CD4-positive, CD25-positive, alpha-beta regulatory T cell (primary cell): ENCODE data around the gene VPS13D. TPM values are rescaled to one million over a fixed set of nuclear protein-coding genes. Genes with fewer than 3 reads are reported as not detected.
A peak's percentile ranks its signal among the peaks of the same experiment; 100 is the strongest.
"Not testable (repeated sequence)": the region's sequence is repeated elsewhere in the genome, so short reads cannot be mapped to it uniquely, and the experiment has no call there.

Experiments
- ATAC-seq, 2 donors: fragments of 150-1000 bp; cut with Tn5 transposase; one replicate each; pipeline ENCODE4 v1.10.0; 2021; ENCODE audit warnings: low read depth in 2 of 2, moderate number of reproducible peaks in 2 of 2, moderate library complexity in 1 of 2
- DNase-seq, 3 donors: peaks; one replicate each; pipeline versions ENCODE4 v3.0.0 to v3.0.0-alpha.2; 2012 to 2022; ENCODE audit warnings: mixed read lengths in 1 of 3
- H3K27ac ChIP-seq: one replicate; pipeline ENCODE4 v1.7.0; 2013; ENCODE audit warnings: mild to moderate bottlenecking, low read length; ENCODE audit not compliant: insufficient read depth, poor library complexity, severe bottlenecking
- H3K27me3 ChIP-seq: one replicate; pipeline ENCODE4 v1.7.0; 2013; ENCODE audit warnings: low read length; ENCODE audit not compliant: control insufficient read depth, insufficient read depth
- H3K36me3 ChIP-seq: one replicate; pipeline ENCODE4 v1.7.0; 2013; ENCODE audit warnings: mild to moderate bottlenecking, low read length, moderate library complexity; ENCODE audit not compliant: control insufficient read depth, insufficient read depth
- H3K4me1 ChIP-seq: 2 replicates; pipeline ENCODE4 v1.7.0; 2013; ENCODE audit warnings: mild to moderate bottlenecking, low read length; ENCODE audit not compliant: insufficient read depth, control insufficient read depth, poor library complexity, severe bottlenecking
- H3K4me3 ChIP-seq: one replicate; pipeline ENCODE4 v1.7.0; 2013; ENCODE audit warnings: low read depth, mild to moderate bottlenecking, low read length, moderate library complexity
- H3K9me3 ChIP-seq, 2 experiments: 1 replicate in 1 of 2; 2 replicates in 1 of 2; pipeline ENCODE4 v1.7.0; 2013; ENCODE audit warnings: low read length in 2 of 2, mild to moderate bottlenecking in 1 of 2, moderate library complexity in 1 of 2; ENCODE audit not compliant: control insufficient read depth in 2 of 2
- H3K27ac Mint-ChIP-seq, 3 donors: one replicate each; pipeline ENCODE4 v1.8.0; 2020 to 2022; ENCODE audit warnings: mild to moderate bottlenecking in 3 of 3, mixed read lengths in 3 of 3, moderate library complexity in 2 of 3
- H3K27me3 Mint-ChIP-seq: one replicate; pipeline ENCODE4 v1.8.0; 2022; ENCODE audit warnings: mild to moderate bottlenecking, mixed read lengths
- H3K36me3 Mint-ChIP-seq: one replicate; pipeline ENCODE4 v1.8.0; 2020; ENCODE audit warnings: mixed read lengths
- H3K4me1 Mint-ChIP-seq, 4 donors: one replicate each; pipeline ENCODE4 v1.8.0; 2020 to 2022; ENCODE audit warnings: mixed read lengths in 4 of 4, mild to moderate bottlenecking in 1 of 4
- H3K4me3 Mint-ChIP-seq, 4 donors: one replicate each; pipeline ENCODE4 v1.8.0; 2020 to 2022; ENCODE audit warnings: mild to moderate bottlenecking in 4 of 4, mixed read lengths in 4 of 4, moderate library complexity in 3 of 4
- H3K9me3 Mint-ChIP-seq, 7 donors: one replicate each; pipeline ENCODE4 v1.8.0; 2020 to 2022; ENCODE audit warnings: mixed read lengths in 7 of 7, mild to moderate bottlenecking in 3 of 7, moderate library complexity in 2 of 7
- polyA plus RNA-seq, 4 donors: library from polyadenylated mRNA; unstranded; fragments of 300-500 nt; fragmentation: Illumina TruSeq; gene quantifications; one replicate each; pipeline ENCODE4 v1.2.3, GENCODE V29; 2021
- total RNA-seq: library from RNA; stranded (reverse); gene quantifications from one replicate; pipeline ENCODE4 v1.2.3, GENCODE V29; 2022

The VPS13D gene
- total and polyA plus RNA-seq, 5 donors from 2014 or later = 8.1 to 96.0 (median 10.3) TPM

GRCh38 chr1:12452262-12452661, 222.4 kb downstream of the VPS13D start:
- no peak overlapping the region for H3K27ac ChIP-seq
- peaks cover 37% of the 10 kb centered on the region for H3K36me3 Mint-ChIP-seq
- DNase-seq (no peak), ATAC-seq (no peak)
- no peaks in the 10 kb centered on the region for H3K27me3 ChIP-seq
- H3K4me1 Mint-ChIP-seq = peaks cover 39 to 95% (median 65%) of the 10 kb centered on the region in 4 donors
- H3K4me1 ChIP-seq = peaks cover 74% of the 10 kb centered on the region
- H3K9me3 ChIP-seq = no peaks in the 10 kb centered on the region
- no peaks in the 10 kb centered on the region for H3K27me3 Mint-ChIP-seq
- peak overlapping the region in 2 of 4 donors; percentile 17 to 42 for H3K4me3 Mint-ChIP-seq
- no peak overlapping the region for H3K4me3 ChIP-seq
- peak overlapping the region; percentile 58 to 96 (median 94) for H3K27ac Mint-ChIP-seq
- H3K9me3 Mint-ChIP-seq = no peaks in the 10 kb centered on the region
- peaks cover 23% of the 10 kb centered on the region for H3K36me3 ChIP-seq

DNA sequence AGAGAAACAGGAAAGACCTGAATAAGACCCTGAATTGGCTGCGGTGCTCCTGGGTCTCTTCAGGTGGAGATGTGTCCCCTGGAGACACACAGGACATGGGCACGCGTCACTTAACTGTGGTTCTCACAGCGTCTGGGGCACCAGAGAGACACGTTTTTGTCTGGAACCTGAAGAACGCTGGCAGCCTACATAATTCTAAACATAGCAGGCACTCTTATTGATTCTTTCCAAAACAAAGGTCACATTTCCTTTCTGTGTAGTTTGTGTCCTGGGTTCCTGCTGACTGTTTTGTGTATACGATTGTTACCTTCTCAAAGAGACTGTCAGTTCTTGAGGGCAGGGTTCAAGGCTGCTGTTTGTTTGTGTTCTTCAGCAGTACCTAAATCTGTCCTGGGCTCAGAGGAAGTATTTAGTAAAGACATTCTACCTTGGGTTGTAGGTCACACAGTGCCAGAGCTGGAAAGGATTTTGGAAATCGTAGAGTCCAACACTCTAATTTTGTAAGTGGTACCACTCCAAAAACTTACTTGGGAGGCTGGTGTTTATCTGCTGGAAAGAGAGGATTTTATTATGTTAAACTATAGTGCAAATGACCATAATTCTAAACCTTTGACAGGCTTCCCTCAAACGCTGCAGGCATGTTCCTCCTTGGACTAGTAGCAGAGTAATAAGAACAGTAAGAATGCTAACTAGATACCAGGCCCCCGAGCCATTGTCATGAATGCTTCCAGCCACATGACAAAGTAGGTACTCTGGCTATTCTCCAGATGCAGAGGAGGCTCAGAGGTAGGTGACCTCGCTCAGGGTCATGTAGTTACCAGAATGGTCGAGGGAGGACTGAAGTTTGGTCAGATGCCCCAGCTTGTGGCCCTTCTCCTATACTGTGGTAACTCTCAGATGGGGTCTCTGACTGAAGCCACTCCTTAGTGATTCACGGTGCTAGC, 223.8 kb downstream of the VPS13D start:
- Mint-ChIP-seq H3K4me1 (peaks cover 26 to 95% (median 58%) of the 10 kb centered on the region in 4 donors), H3K27ac (peak overlapping the region; percentile 58 to 96 (median 94)), H3K36me3 (peaks cover 43% of the 10 kb centered on the region), H3K27me3 (no peaks in the 10 kb centered on the region), H3K9me3 (no peaks in the 10 kb centered on the region), H3K4me3 (peak overlapping the region; percentile 42 to 81 (median 62))
- H3K27me3 ChIP-seq = no peaks in the 10 kb centered on the region
- H3K4me1 ChIP-seq = peaks cover 65% of the 10 kb centered on the region
- ATAC-seq (peak; percentile 11 to 33), DNase-seq (peak in 2 of 3 donors; percentile 26 to 77)
- H3K27ac ChIP-seq = peak overlapping the region; percentile 42
- H3K4me3 ChIP-seq = no peak overlapping the region
- H3K36me3 ChIP-seq = peaks cover 36% of the 10 kb centered on the region
- no peaks in the 10 kb centered on the region for H3K9me3 ChIP-seq

- Histone ChIP-seq H3K4me1 (peaks cover 54% of the 10 kb centered on the region), H3K27me3 (no peaks in the 10 kb centered on the region), H3K4me3 (no peak overlapping the region), H3K27ac (no peak overlapping the region), H3K9me3 (no peaks in the 10 kb centered on the region), H3K36me3 (peaks cover 41% of the 10 kb centered on the region)
- H3K27ac Mint-ChIP-seq = peak overlapping the region; percentile 58 to 95 (median 94)
- DNase-seq (no peak), ATAC-seq (no peak)
- peaks cover 18 to 89% (median 50%) of the 10 kb centered on the region in 4 donors for H3K4me1 Mint-ChIP-seq
- H3K27me3 Mint-ChIP-seq = no peaks in the 10 kb centered on the region
- no peaks in the 10 kb centered on the region for H3K9me3 Mint-ChIP-seq
- H3K4me3 Mint-ChIP-seq = peak overlapping the region in 2 of 4 donors; percentile 7 to 21
- peaks cover 50% of the 10 kb centered on the region for H3K36me3 Mint-ChIP-seq
These were observed 224.9 kb downstream of the VPS13D start for GRCh38 chr1:12454406-12455391.

GRCh38 chr1:12456081-12456480, 226.3 kb downstream of the VPS13D start:
- H3K27ac Mint-ChIP-seq = peak overlapping the region in 1 of 3 donors; percentile 25
- H3K4me1 ChIP-seq = peaks cover 43% of the 10 kb centered on the region
- not testable (repeated sequence) for H3K9me3 Mint-ChIP-seq, H3K27ac ChIP-seq, H3K27me3 ChIP-seq, H3K27me3 Mint-ChIP-seq, H3K4me3 ChIP-seq, ATAC-seq, H3K4me3 Mint-ChIP-seq, DNase-seq, H3K9me3 ChIP-seq
- peaks cover 16 to 75% (median 39%) of the 10 kb centered on the region in 4 donors for H3K4me1 Mint-ChIP-seq
- H3K36me3 Mint-ChIP-seq = peaks cover 55% of the 10 kb centered on the region
- peaks cover 49% of the 10 kb centered on the region for H3K36me3 ChIP-seq

DNA sequence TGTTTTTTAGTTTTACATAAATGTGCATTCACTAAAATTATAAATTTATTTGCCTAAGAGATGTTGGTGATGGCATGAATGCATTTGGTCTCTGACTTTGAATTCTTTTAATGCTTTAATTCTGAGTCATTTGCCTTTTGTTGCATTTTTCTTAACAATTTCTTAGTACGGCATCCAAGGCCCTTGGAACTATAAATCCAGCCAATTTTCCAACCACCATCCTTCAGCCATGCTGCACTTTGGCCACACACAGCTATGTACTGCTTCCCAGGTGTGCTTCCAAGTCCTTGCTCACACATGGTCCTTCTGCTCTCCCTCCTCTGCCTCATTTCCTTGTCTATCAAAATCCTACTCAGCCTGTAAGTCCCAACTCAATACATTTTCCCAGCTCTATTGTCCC, 227.1 kb downstream of the VPS13D start:
- peak overlapping the region in 2 of 4 donors; percentile 2 to 71 for H3K4me3 Mint-ChIP-seq
- H3K27ac ChIP-seq = no peak overlapping the region
- peaks cover 54% of the 10 kb centered on the region for H3K36me3 ChIP-seq
- peaks cover 43% of the 10 kb centered on the region for H3K4me1 ChIP-seq
- no peak overlapping the region for H3K4me3 ChIP-seq
- ATAC-seq (no peak), DNase-seq (no peak)
- no peaks in the 10 kb centered on the region for H3K27me3 Mint-ChIP-seq
- H3K27me3 ChIP-seq = no peaks in the 10 kb centered on the region
- peaks cover 18 to 66% (median 33%) of the 10 kb centered on the region in 4 donors for H3K4me1 Mint-ChIP-seq
- no peaks in the 10 kb centered on the region for H3K9me3 Mint-ChIP-seq
- H3K9me3 ChIP-seq = no peaks in the 10 kb centered on the region
- peaks cover 55% of the 10 kb centered on the region for H3K36me3 Mint-ChIP-seq
- peak overlapping the region in 2 of 3 donors; percentile 79 to 83 for H3K27ac Mint-ChIP-seq

- Histone ChIP-seq H3K9me3 (no peaks in the 10 kb centered on the region), H3K4me1 (peaks cover 36% of the 10 kb centered on the region), H3K27me3 (no peaks in the 10 kb centered on the region), H3K36me3 (peaks cover 58% of the 10 kb centered on the region), H3K27ac (no peak overlapping the region), H3K4me3 (no peak overlapping the region)
- no peaks in the 10 kb centered on the region for H3K27me3 Mint-ChIP-seq
- ATAC-seq = no peak
- peaks cover 58% of the 10 kb centered on the region for H3K36me3 Mint-ChIP-seq
- peak overlapping the region in 1 of 3 donors; percentile 32 for H3K27ac Mint-ChIP-seq
- no peak for DNase-seq
- no peaks in the 10 kb centered on the region for H3K9me3 Mint-ChIP-seq
- peaks cover 17 to 62% (median 28%) of the 10 kb centered on the region in 4 donors for H3K4me1 Mint-ChIP-seq
- H3K4me3 Mint-ChIP-seq = no peak overlapping the region
These were observed 227.9 kb downstream of the VPS13D start for GRCh38 chr1:12457771-12458170.

DNA sequence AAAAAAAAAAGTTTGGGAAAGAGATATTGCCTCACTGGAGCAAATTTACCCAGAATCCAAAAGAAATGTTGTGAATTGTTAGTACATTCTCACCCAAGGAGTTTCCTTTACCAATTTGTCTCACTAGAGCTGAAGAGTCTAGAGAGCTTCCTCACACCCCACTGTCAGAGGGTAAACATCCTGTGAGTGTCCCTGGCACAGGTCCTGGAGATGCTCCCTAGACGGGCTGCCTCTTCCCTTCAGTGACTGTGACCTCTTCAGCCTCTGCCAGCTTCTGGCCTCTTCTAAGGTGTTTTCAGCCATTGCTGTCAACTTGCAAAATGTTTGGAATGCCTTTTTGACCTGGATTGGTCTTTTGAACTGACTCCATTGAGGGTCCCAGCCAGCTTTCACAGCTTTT, 228.7 kb downstream of the VPS13D start:
- no peak overlapping the region for H3K4me3 Mint-ChIP-seq
- no peaks in the 10 kb centered on the region for H3K27me3 ChIP-seq
- H3K36me3 Mint-ChIP-seq = peaks cover 66% of the 10 kb centered on the region
- peaks cover 61% of the 10 kb centered on the region for H3K36me3 ChIP-seq
- no peak overlapping the region for H3K4me3 ChIP-seq
- H3K9me3 Mint-ChIP-seq = no peaks in the 10 kb centered on the region
- no peaks in the 10 kb centered on the region for H3K27me3 Mint-ChIP-seq
- H3K9me3 ChIP-seq = no peaks in the 10 kb centered on the region
- H3K4me1 ChIP-seq = peaks cover 28% of the 10 kb centered on the region
- peak overlapping the region; percentile 36 to 69 (median 52) for H3K27ac Mint-ChIP-seq
- peak; percentile 31 to 55 for ATAC-seq
- H3K27ac ChIP-seq = no peak overlapping the region
- peaks cover 9 to 56% (median 21%) of the 10 kb centered on the region in 4 donors for H3K4me1 Mint-ChIP-seq
- DNase-seq = no peak
